Brain microvascular endothelial cell (primary cell): ENCODE data around the gene TTC39A.

Experiments used
- DNase-seq: peaks from one replicate; pipeline ENCODE4 v3.0.0-alpha.2; 2020
- H3K27ac ChIP-seq: fragments of 250-450 bp; sonication (Bioruptor Pico); 2 replicates; pipeline ENCODE4 v1.5.1; 2020; ENCODE audit warnings: mild to moderate bottlenecking, moderate library complexity
- H3K27me3 ChIP-seq: fragments of 250-450 bp; sonication (Bioruptor Pico); replicated peaks from 2 replicates; pipeline ENCODE4 v1.5.1; 2020; ENCODE audit warnings: mild to moderate bottlenecking
- H3K36me3 ChIP-seq: fragments of 250-450 bp; sonication (Bioruptor Pico); replicated peaks from 2 replicates; pipeline ENCODE4 v1.5.1; 2020; ENCODE audit warnings: mild to moderate bottlenecking
- H3K4me3 ChIP-seq: 2 replicates; pipeline ENCODE4 v1.5.1; 2011; ENCODE audit warnings: low read depth, mild to moderate bottlenecking, control low read depth, low read length, moderate library complexity
- CTCF ChIP-seq: IDR thresholded peaks from 2 replicates; pipeline ENCODE4 v1.5.1; 2011; ENCODE audit warnings: low read depth, mild to moderate bottlenecking, moderate library complexity, low read length, control low read depth, inconsistent platforms; ENCODE audit errors: missing control alignments
- in situ Hi-C: cut with HindIII; loops from 2 replicates; pipeline ENCODE4 v1.10.0; 2017; ENCODE audit warnings: low sequenced_read_pairs, low pct_ligation_motif_present

TTC39A gene

GRCh38 chr1:51272916-51273315 is 57.4 kb downstream of the TTC39A start:
- in situ Hi-C loops: no loop called here
- no peak overlapping the region for H3K27ac ChIP-seq
- H3K4me3 ChIP-seq: no peak overlapping the region
- no peaks in the 10 kb centered on the region for H3K27me3 ChIP-seq
- no peak for DNase-seq
- H3K36me3 ChIP-seq: peaks cover 7% of the 10 kb centered on the region
- TF ChIP-seq CTCF: no peak

- H3K27me3 ChIP-seq: no peaks in the 10 kb centered on the region
- H3K4me3 ChIP-seq: no peak overlapping the region
- DNase-seq: no peak
- no peak overlapping the region for H3K27ac ChIP-seq
- no peak for TF ChIP-seq CTCF
- peaks cover 7% of the 10 kb centered on the region for H3K36me3 ChIP-seq
- in situ Hi-C loops: no loop called here
These were observed 59.6 kb downstream of the TTC39A start for GRCh38 chr1:51270751-51271150.

- peaks cover 7% of the 10 kb centered on the region for H3K36me3 ChIP-seq
- H3K27ac ChIP-seq: peak overlapping the region; percentile 61
- TF ChIP-seq CTCF: no peak
- H3K27me3 ChIP-seq: no peaks in the 10 kb centered on the region
- no peak overlapping the region for H3K4me3 ChIP-seq
- in situ Hi-C loops: no loop called here
- DNase-seq: no peak
These were observed 61.7 kb downstream of the TTC39A start for GRCh38 chr1:51268634-51269033.

- Histone ChIP-seq H3K36me3 (peaks cover 7% of the 10 kb centered on the region), H3K4me3 (no peak overlapping the region), H3K27me3 (no peaks in the 10 kb centered on the region), H3K27ac (no peak overlapping the region)
- DNase-seq: no peak
- TF ChIP-seq CTCF: no peak
- in situ Hi-C loops: no loop called here
These were observed 63.6 kb downstream of the TTC39A start for GRCh38 chr1:51266791-51267190.

- no peak for DNase-seq
- Histone ChIP-seq H3K4me3 (no peak overlapping the region), H3K36me3 (peaks cover 7% of the 10 kb centered on the region), H3K27me3 (no peaks in the 10 kb centered on the region), H3K27ac (no peak overlapping the region)
- no peak for TF ChIP-seq CTCF
- in situ Hi-C loops: no loop called here
These were observed 64.2 kb downstream of the TTC39A start for GRCh38 chr1:51266181-51266580.

- peaks cover 4% of the 10 kb centered on the region for H3K36me3 ChIP-seq
- DNase-seq: no peak
- in situ Hi-C loops: no loop called here
- no peak overlapping the region for H3K4me3 ChIP-seq
- TF ChIP-seq CTCF: no peak
- no peaks in the 10 kb centered on the region for H3K27me3 ChIP-seq
- H3K27ac ChIP-seq: no peak overlapping the region
These were observed 64.7 kb downstream of the TTC39A start for GRCh38 chr1:51265618-51266017.
